Body of pancreas (tissue), 4 donors: ENCODE measurements around the gene CTDSP2. TPM values are rescaled to one million over a fixed set of nuclear protein-coding genes. Genes with fewer than 3 reads are reported as not detected.
"Not testable (repeated sequence)": the region's sequence is repeated elsewhere in the genome, so short reads cannot be mapped to it uniquely, and the experiment has no call there.

Source experiments
- ATAC-seq: fragments of 150-250 bp; one replicate; pipeline ENCODE4 v1.9.1; 2016
- DNase-seq, 4 donors: peaks; one replicate each; pipeline ENCODE4 v3.0.0-alpha.2; 2019
- H3K27ac ChIP-seq, 4 donors: fragments of 200-600 bp; sonication (generic); 1 replicate in 3 of 4; 2 replicates in 1 of 4; pipeline versions ENCODE4 v1.5.1 to v1.6.1; 2016 to 2019; ENCODE audit warnings: mild to moderate bottlenecking in 1 of 4, mixed read lengths in 1 of 4, moderate library complexity in 1 of 4
- H3K27me3 ChIP-seq, 2 donors: fragments of 200-600 bp; sonication (generic); one replicate each; pipeline ENCODE4 v1.6.0; 2016; ENCODE audit warnings: mild to moderate bottlenecking in 1 of 2
- H3K36me3 ChIP-seq, 2 donors: fragments of 200-600 bp; sonication (generic); replicated peaks in 1 of 2; 2 replicates each; pipeline ENCODE4 v1.5.1; 2016; ENCODE audit warnings: low read depth in 2 of 2; ENCODE audit not compliant: insufficient read depth in 1 of 2
- H3K4me1 ChIP-seq: fragments of 200-600 bp; sonication (generic); one replicate; pipeline ENCODE4 v1.6.0; 2016
- H3K4me3 ChIP-seq, 2 donors: fragments of 200-600 bp; sonication (generic); 1 replicate in 1 of 2; 2 replicates in 1 of 2; pipeline ENCODE4 v1.5.1; 2016 to 2019
- H3K9me3 ChIP-seq, 3 donors: fragments of 200-600 bp; sonication (generic); 1 replicate in 2 of 3; 2 replicates in 1 of 3; pipeline ENCODE4 v1.5.1; 2016
- POLR2A ChIP-seq, 3 donors: fragments of 450-650 bp; IDR thresholded peaks; one replicate each; pipeline ENCODE4 v1.6.1; 2016; ENCODE audit warnings: antibody characterized with exemption in 3 of 3, mild to moderate bottlenecking in 2 of 3
- WGBS, 2 donors: methylation state at CpG; one replicate each; pipeline ENCODE4 v1.1.5; 2017; 5-methylcytosine and 5-hydroxymethylcytosine counted together
- intact Hi-C: fragments of 100-400 bp; cut with DNase I; formaldehyde crosslinking; loops from one replicate; pipeline ENCODE4 v1.15.1; 2023
- total RNA-seq, 2 donors: library from RNA; depleted of rRNA; stranded (reverse); fragments of >200 nt; gene quantifications; one replicate each; pipeline ENCODE4 v1.1.0, GENCODE V29; 2016
- TF ChIP-seq, protein P1 (sequence below), 7 experiments: fragments of 450-650 bp in 4 of 7; fragments of 200-600 bp in 3 of 7; sonication (generic) in 3 of 7; IDR thresholded peaks; one replicate each; pipeline ENCODE4 v1.5.1; 2016 to 2019; ENCODE audit warnings: antibody characterized with exemption in 7 of 7

CTDSP2 gene
- total RNA-seq, 2 donors from 2014 or later, result 82.1 to 125 TPM

DNA sequence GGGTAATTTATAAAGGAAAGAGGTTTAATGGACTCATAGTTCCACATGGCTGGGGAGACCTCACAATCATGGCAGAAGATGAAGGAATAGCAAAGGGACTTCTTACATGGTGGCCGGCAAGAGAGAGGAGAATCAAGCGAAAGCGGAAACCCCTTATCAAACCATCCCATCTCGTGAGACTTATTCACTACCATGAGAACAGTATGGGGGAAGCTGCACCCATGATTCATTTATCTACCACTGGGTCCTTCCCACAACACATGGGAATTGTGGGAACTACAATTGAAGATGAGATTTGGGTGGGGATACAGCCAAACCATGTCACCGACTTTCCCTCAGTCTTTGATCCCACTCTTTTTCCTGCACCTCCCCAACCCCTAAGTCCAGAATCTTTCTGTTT is 12.6 kb upstream of the CTDSP2 start:
- no peaks in the 10 kb centered on the region for H3K9me3 ChIP-seq
- WGBS, 2 donors, result 89 to 92% methylated on average over 5 of the region's 5 CpGs
- ATAC-seq (no peak), DNase-seq (no peak)
- H3K36me3 ChIP-seq, result no peaks in the 10 kb centered on the region
- TF ChIP-seq POLR2A (IDR thresholded peaks at IDR 0.05), result no peak
- TF ChIP-seq, protein P1, sequence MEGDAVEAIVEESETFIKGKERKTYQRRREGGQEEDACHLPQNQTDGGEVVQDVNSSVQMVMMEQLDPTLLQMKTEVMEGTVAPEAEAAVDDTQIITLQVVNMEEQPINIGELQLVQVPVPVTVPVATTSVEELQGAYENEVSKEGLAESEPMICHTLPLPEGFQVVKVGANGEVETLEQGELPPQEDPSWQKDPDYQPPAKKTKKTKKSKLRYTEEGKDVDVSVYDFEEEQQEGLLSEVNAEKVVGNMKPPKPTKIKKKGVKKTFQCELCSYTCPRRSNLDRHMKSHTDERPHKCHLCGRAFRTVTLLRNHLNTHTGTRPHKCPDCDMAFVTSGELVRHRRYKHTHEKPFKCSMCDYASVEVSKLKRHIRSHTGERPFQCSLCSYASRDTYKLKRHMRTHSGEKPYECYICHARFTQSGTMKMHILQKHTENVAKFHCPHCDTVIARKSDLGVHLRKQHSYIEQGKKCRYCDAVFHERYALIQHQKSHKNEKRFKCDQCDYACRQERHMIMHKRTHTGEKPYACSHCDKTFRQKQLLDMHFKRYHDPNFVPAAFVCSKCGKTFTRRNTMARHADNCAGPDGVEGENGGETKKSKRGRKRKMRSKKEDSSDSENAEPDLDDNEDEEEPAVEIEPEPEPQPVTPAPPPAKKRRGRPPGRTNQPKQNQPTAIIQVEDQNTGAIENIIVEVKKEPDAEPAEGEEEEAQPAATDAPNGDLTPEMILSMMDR (IDR thresholded peaks at IDR 0.05), result no peak
- no peak overlapping the region for H3K4me3 ChIP-seq
- H3K4me1 ChIP-seq, result peaks cover under 1% of the 10 kb centered on the region
- H3K27ac ChIP-seq, result no peak overlapping the region
- intact Hi-C loops, result no loop called here
- H3K27me3 ChIP-seq, result no peaks in the 10 kb centered on the region

DNA sequence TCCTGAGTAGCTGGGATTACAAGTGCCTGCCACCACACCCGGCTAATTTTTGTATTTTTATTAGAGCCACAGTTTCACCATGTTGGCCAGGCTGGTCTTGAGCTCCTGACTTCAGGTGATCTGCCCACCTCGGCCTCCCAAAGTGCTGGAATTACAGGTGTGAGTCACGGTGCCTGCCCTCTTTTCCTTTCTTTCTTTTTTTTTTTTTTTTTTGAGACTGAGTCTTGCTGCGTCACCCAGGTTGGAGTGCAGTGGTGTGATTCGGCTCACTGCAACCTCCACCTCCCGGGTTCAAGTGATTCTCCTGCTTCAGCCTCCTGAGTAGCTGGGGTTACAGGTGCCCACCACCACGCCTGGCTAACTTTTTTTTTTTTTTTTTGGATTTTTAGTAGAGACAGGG is 11.6 kb upstream of the CTDSP2 start:
- DNase-seq, intact Hi-C loops: not testable (repeated sequence)
- WGBS, 2 donors, result 81 to 91% methylated on average over 7 of the region's 7 CpGs

DNA sequence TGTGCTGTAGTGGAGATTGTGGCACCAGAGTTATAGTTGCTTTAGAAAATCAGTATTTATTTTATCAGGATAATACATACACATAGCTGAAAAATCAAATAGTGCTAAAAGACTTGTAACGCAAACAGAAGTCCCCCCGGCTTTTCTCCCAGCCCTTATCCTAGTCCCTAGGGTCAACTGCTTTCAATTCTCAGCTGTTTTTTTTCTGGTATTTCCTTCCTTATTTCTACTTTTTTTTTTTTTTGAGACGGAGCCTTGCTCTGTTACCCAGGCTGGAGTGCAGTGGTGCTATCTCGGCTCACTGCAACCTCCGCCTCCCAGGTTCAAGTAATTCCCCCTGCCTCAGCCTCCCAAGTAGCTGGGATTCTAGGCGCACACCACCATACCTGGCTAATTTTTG is 8.4 kb upstream of the CTDSP2 start:
- H3K27me3 ChIP-seq, result peaks cover 0 to 6% of the 10 kb centered on the region in 2 donors
- H3K4me1 ChIP-seq, result peaks cover 17% of the 10 kb centered on the region
- WGBS, 2 donors, result 69 to 80% methylated on average over 6 of the region's 6 CpGs
- TF ChIP-seq POLR2A (IDR thresholded peaks at IDR 0.05), result no peak
- TF ChIP-seq, protein P1 (IDR thresholded peaks at IDR 0.05), result no peak
- intact Hi-C loops, result no loop called here
- no peak overlapping the region for H3K27ac ChIP-seq
- H3K4me3 ChIP-seq, result no peak overlapping the region
- no peak for ATAC-seq
- H3K9me3 ChIP-seq, result no peaks in the 10 kb centered on the region
- no peak for DNase-seq
- no peaks in the 10 kb centered on the region for H3K36me3 ChIP-seq

More for the DNA sequence above, 11.6 kb upstream of the CTDSP2 start:
- H3K9me3 ChIP-seq, H3K36me3 ChIP-seq, H3K4me3 ChIP-seq, ATAC-seq, H3K4me1 ChIP-seq, H3K27me3 ChIP-seq, H3K27ac ChIP-seq: not testable (repeated sequence)

DNA sequence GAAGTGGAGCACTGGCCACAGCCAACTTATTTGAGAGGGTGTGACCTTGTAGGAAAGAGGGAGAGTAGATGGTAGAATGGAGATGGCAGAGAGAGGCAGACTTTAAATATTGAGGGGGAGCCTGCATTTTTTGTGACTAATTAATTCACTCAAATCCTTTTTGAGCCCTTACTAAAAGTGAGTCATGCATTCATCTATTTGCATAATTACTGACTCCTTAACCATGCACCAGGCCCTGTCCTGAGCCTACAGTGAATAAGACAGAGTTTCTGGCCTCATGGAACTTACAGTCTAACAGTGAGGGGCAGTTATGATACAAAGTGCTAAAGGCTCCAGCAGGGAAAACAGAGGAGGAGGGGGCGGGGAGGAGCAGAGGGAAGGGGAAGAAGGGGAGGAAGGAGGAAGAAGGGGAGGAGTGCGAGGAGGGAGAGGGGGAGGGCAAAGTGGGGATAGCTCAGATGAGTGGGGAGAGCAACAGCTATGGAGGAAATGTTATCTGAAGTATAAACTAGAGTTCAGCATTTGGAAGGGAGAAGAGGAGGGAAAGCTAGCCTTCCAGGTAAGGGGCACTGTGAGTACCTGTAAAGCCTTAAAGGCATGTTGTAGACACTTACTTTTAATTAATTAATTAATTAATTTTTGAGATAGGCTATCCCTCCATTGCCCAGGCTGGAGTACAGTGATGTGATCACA is 7.5 kb upstream of the CTDSP2 start:
- 65 to 95% methylated on average over 2 of the region's 2 CpGs for WGBS, 2 donors
- Histone ChIP-seq H3K27ac (no peak overlapping the region), H3K4me1 (peaks cover 17% of the 10 kb centered on the region), H3K27me3 (peaks cover 0 to 6% of the 10 kb centered on the region in 2 donors), H3K36me3 (no peaks in the 10 kb centered on the region), H3K4me3 (no peak overlapping the region), H3K9me3 (no peaks in the 10 kb centered on the region)
- ATAC-seq (no peak), DNase-seq (no peak)
- intact Hi-C loops, result no loop called here
- TF ChIP-seq, protein P1 (IDR thresholded peaks at IDR 0.05), result no peak
- no peak for TF ChIP-seq POLR2A (IDR thresholded peaks at IDR 0.05)

DNA sequence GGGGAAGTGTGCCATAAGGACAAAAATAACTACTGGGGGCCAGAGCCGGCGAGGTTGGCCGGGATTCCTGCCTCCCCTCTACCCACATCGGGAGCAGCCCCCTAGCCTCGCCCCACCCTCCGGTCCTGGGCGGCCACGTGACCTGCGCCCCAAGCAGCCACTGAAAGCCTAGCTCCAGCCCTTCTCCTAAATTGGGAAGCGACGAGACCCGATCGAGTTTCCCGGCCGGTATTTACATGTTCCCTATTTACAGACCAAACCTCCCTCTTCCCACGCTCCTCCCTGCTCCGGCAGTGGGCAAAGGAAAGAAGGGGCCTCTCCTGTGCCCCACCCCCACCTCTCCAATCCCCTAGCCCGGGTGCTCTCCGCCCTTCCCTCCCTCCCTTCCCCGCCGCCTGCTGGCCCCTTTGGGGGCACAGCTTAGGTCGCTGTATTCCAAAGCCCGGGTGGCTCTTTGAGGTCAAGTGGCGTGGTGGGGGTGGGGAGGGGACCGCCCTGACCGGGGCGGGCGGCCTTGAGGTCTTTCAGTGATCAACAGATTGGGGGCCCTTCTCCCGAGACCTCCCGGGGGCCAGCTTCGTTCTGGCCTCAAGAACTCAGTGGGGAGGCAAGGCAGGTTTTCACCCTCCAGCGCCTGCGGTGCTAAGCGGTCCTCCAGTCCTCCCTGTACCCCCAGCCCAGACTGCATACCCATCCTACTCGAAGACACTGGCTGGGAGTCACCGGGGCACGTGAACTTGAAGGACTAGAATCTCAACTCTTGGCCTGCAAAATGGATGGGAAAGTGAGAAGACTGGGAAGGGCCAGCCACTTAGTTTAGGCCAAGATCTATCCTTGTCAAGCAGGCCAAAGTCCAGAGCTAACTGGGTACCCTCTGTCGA is 6.3 kb upstream of the CTDSP2 start:
- Histone ChIP-seq H3K27me3 (peaks cover 0 to 6% of the 10 kb centered on the region in 2 donors), H3K4me1 (peaks cover 17% of the 10 kb centered on the region), H3K27ac (no peak overlapping the region), H3K36me3 (no peaks in the 10 kb centered on the region), H3K9me3 (no peaks in the 10 kb centered on the region), H3K4me3 (peak overlapping the region in 1 of 2 donors; percentile 5)
- DNase-seq (peak in 1 of 4 donors; percentile 39), ATAC-seq (peak; percentile 43)
- intact Hi-C loops, result no loop called here
- 27 to 34% methylated on average over 24 to 33 of the region's 38 CpGs for WGBS, 2 donors
- TF ChIP-seq, protein P1 (IDR thresholded peaks at IDR 0.05), result no peak
- TF ChIP-seq POLR2A (IDR thresholded peaks at IDR 0.05), result no peak
